HG03103 (cell line): ENCODE measurements around the gene MACROD2.
"Not testable (repeated sequence)": the region's sequence is repeated elsewhere in the genome, so short reads cannot be mapped to it uniquely, and the experiment has no call there.

Experiments used
- ATAC-seq: cut with Tn5 transposase; IDR thresholded peaks from one replicate; pipeline ENCODE4 v1.9.1; 2021; ENCODE audit warnings: low read depth; ENCODE audit not compliant: unreplicated experiment

Gene MACROD2

GRCh38 chr20:14992153-14992552, 996.8 kb downstream of the MACROD2 start:
- ATAC-seq, result no peak

GRCh38 chr20:14992961-14993360, 997.6 kb downstream of the MACROD2 start:
- no peak for ATAC-seq

- no peak for ATAC-seq
Measured at GRCh38 chr20:14996883-14997672, 1001.8 kb downstream of the MACROD2 start.

- no peak for ATAC-seq
Measured at GRCh38 chr20:14997791-14998190, 1002.5 kb downstream of the MACROD2 start.

- ATAC-seq, result no peak
Measured at GRCh38 chr20:15005300-15005986, 1010.1 kb downstream of the MACROD2 start.

- no peak for ATAC-seq
Measured at GRCh38 chr20:15011631-15012030, 1016.3 kb downstream of the MACROD2 start.

GRCh38 chr20:15012566-15012965, 1017.2 kb downstream of the MACROD2 start:
- ATAC-seq, result no peak

- ATAC-seq, result not testable (repeated sequence)
Measured at GRCh38 chr20:15016875-15017274, 1021.6 kb downstream of the MACROD2 start.

- no peak for ATAC-seq
Measured at GRCh38 chr20:15018966-15019365, 1023.6 kb downstream of the MACROD2 start.

- no peak for ATAC-seq
Measured at GRCh38 chr20:15020845-15021244, 1025.5 kb downstream of the MACROD2 start.

GRCh38 chr20:15022921-15023320, 1027.6 kb downstream of the MACROD2 start:
- ATAC-seq, result no peak

GRCh38 chr20:15026759-15027158, 1031.4 kb downstream of the MACROD2 start:
- ATAC-seq, result no peak

- no peak for ATAC-seq
Measured at GRCh38 chr20:15030826-15031225, 1035.5 kb downstream of the MACROD2 start.

- ATAC-seq, result no peak
Measured at GRCh38 chr20:15031546-15032351, 1036.4 kb downstream of the MACROD2 start.

- ATAC-seq, result no peak
Measured at GRCh38 chr20:15032352-15032622, 1037.0 kb downstream of the MACROD2 start.

- ATAC-seq, result no peak
Measured at GRCh38 chr20:15033269-15033668, 1038.0 kb downstream of the MACROD2 start.

GRCh38 chr20:15033891-15034290, 1038.6 kb downstream of the MACROD2 start:
- ATAC-seq, result no peak

- no peak for ATAC-seq
Measured at GRCh38 chr20:15036948-15037347, 1041.6 kb downstream of the MACROD2 start.

- ATAC-seq, result no peak
Measured at GRCh38 chr20:15039088-15039752, 1043.9 kb downstream of the MACROD2 start.

GRCh38 chr20:15042723-15043122, 1047.4 kb downstream of the MACROD2 start:
- no peak for ATAC-seq

GRCh38 chr20:15045246-15045645, 1049.9 kb downstream of the MACROD2 start:
- no peak for ATAC-seq
